Right lobe of liver (tissue), 6 donors: ENCODE measurements around the gene POU6F1. TPM values are rescaled to one million over a fixed set of nuclear protein-coding genes. Genes with fewer than 3 reads are reported as not detected.

Source experiments
- ATAC-seq, 4 donors: fragments of 200-7000 bp; cut with Tn5 transposase; one replicate each; pipeline ENCODE4 v1.9.1; 2020; ENCODE audit warnings: mild to moderate bottlenecking in 4 of 4, moderate library complexity in 4 of 4
- DNase-seq, 3 donors: peaks; one replicate each; pipeline ENCODE4 v3.0.0-alpha.2; 2020
- H3K27ac ChIP-seq, 3 donors: fragments of 200-600 bp; one replicate each; pipeline ENCODE4 v1.8.0; 2022
- H3K27me3 ChIP-seq, 2 donors: fragments of 200-600 bp; one replicate each; pipeline ENCODE4 v1.8.0; 2022
- H3K36me3 ChIP-seq, 4 donors: fragments of 200-600 bp; sonication (generic) in 1 of 4; one replicate each; pipeline versions ENCODE4 v1.5.1 to v1.8.0; 2017 to 2022; ENCODE audit warnings: control low read depth in 1 of 4
- H3K4me1 ChIP-seq, 4 donors: fragments of 200-600 bp; sonication (generic) in 1 of 4; one replicate each; pipeline versions ENCODE4 v1.5.1 to v1.8.0; 2017 to 2022; ENCODE audit warnings: control low read depth in 1 of 4
- H3K4me3 ChIP-seq, 3 donors: fragments of 200-600 bp; one replicate each; pipeline ENCODE4 v1.8.0; 2022
- H3K9me3 ChIP-seq, 4 donors: fragments of 200-600 bp; sonication (generic) in 1 of 4; one replicate each; pipeline versions ENCODE4 v1.5.1 to v1.8.0; 2017 to 2022; ENCODE audit warnings: control low read depth in 1 of 4
- CTCF ChIP-seq, 4 donors: fragments of 200-600 bp in 3 of 4; fragments of 450-650 bp in 1 of 4; IDR thresholded peaks; one replicate each; pipeline versions ENCODE4 v1.5.1 to v1.8.0; 2016 to 2022; ENCODE audit warnings: antibody characterized with exemption in 4 of 4, mild to moderate bottlenecking in 2 of 4
- POLR2A ChIP-seq: fragments of 450-650 bp; IDR thresholded peaks from one replicate; pipeline ENCODE4 v1.6.1; 2017; ENCODE audit warnings: antibody characterized with exemption, mild to moderate bottlenecking
- WGBS: methylation state at CpG from one replicate; pipeline ENCODE4 v1.1.6; 2018; ENCODE audit warnings: low coverage, low lambda C conversion rate; ENCODE audit not compliant: insufficient coverage; ENCODE audit errors: missing lambda C conversion rate; 5-methylcytosine and 5-hydroxymethylcytosine counted together
- intact Hi-C, 2 donors: fragments of 100-400 bp; cut with DNase I; formaldehyde crosslinking; loops; one replicate each; pipeline versions ENCODE4 v1.11.2 to v1.14.1; 2022
- small RNA-seq, 2 experiments: library from RNA; depleted of rRNA; stranded (forward); fragments of <200 nt; gene quantifications; one replicate each; pipeline ENCODE3, GENCODE V24; 2016
- total RNA-seq, 6 experiments: library from RNA; depleted of rRNA in 2 of 6; stranded (reverse); fragments of >200 nt in 2 of 6; fragmentation: NEBNext Ultra II Directional in 3 of 6; extraction: Animal tissue kit (Norgen Biotek cat#: 25700) in 3 of 6; gene quantifications; one replicate each; pipeline versions ENCODE4 v1.1.0 to v1.2.4, GENCODE V29; 2016 to 2023
- donor health status: DM: no; HTN: yes; CAD: no.
- donor health status: DM: no; HTN: no; CAD: no.
- donor health status: DM: no; HTN: no; CAD: no.
- donor health status: DM: no; HTN: yes; CAD: no.
- donor health status: DM: no; HTN: yes; CAD: no.

POU6F1 gene
- total RNA-seq, 6 experiments from 2014 or later = 2.5 to 7.0 (median 3.6) TPM

- intact Hi-C loops = no loop called here
- no peak for ATAC-seq
- no peak overlapping the region for H3K27ac ChIP-seq
- H3K36me3 ChIP-seq = no peaks in the 10 kb centered on the region
- H3K4me1 ChIP-seq = no peaks in the 10 kb centered on the region
- no peak overlapping the region for H3K4me3 ChIP-seq
- H3K27me3 ChIP-seq = no peaks in the 10 kb centered on the region
- WGBS = 60% methylated on average over 1 of the region's 1 CpG
- DNase-seq = no peak
- no peak for TF ChIP-seq POLR2A
- no peak for TF ChIP-seq CTCF (IDR thresholded peaks at IDR 0.05)
- no peaks in the 10 kb centered on the region for H3K9me3 ChIP-seq
Measured at GRCh38 chr12:51147309-51147708, 70.6 kb downstream of the POU6F1 start.

GRCh38 chr12:51139292-51139844 is 78.5 kb downstream of the POU6F1 start:
- H3K36me3 ChIP-seq = no peaks in the 10 kb centered on the region
- no peaks in the 10 kb centered on the region for H3K4me1 ChIP-seq
- H3K27me3 ChIP-seq = no peaks in the 10 kb centered on the region
- no peak for ATAC-seq
- H3K27ac ChIP-seq = no peak overlapping the region
- no peak overlapping the region for H3K4me3 ChIP-seq
- intact Hi-C loops = no loop called here
- 80% methylated on average over 1 of the region's 3 CpGs for WGBS
- H3K9me3 ChIP-seq = no peaks in the 10 kb centered on the region
- DNase-seq = no peak
- TF ChIP-seq CTCF (IDR thresholded peaks at IDR 0.05) (no peak), POLR2A (no peak)

Small RNA genes within 50 kb of the gene (small RNA-seq; reads per million reads assigned to genes)
- gene RF00019 = 0 reads per million in 2 experiments
- gene RNU6-199P = 0 reads per million in 2 experiments

Other genes starting within 250 kb of the POU6F1 start
- 10 to 100 TPM; 27.8 to 51.6 (median 34.2) TPM for gene SLC11A2, start 191.7 kb downstream of the POU6F1 start, total RNA-seq
- 10 to 100 TPM; 22.1 to 35.6 (median 30.4) TPM for gene LETMD1, start 169.7 kb downstream of the POU6F1 start, total RNA-seq
- gene CSRNP2, start 134.5 kb downstream of the POU6F1 start, total RNA-seq = 1 to 10 TPM; 5.2 to 9.4 (median 6.7) TPM
- gene TFCP2, start 44.9 kb downstream of the POU6F1 start, total RNA-seq = 1 to 10 TPM; 6.3 to 9.4 (median 7.3) TPM
- gene DAZAP2, start 20.8 kb upstream of the POU6F1 start, total RNA-seq = 100 to 1,000 TPM in 3 of 6 experiments, 10 to 100 TPM in 3; 69.0 to 123 (median 108) TPM
- 1 to 10 TPM; 2.9 to 9.7 (median 5.6) TPM for gene SMAGP, start 52.4 kb upstream of the POU6F1 start, total RNA-seq
- gene BIN2, start 106.1 kb upstream of the POU6F1 start, total RNA-seq = 1 to 10 TPM; 2.3 to 5.8 (median 3.7) TPM
- gene CELA1, start 128.6 kb upstream of the POU6F1 start, total RNA-seq = not detected
- gene GALNT6, start 173.3 kb upstream of the POU6F1 start, total RNA-seq = 1 to 10 TPM in 3 of 6 experiments, under 1 TPM in 3; 0.55 to 3.3 (median 1.3) TPM
- gene SLC4A8, start 206.8 kb upstream of the POU6F1 start, total RNA-seq = under 1 TPM; 0.04 to 0.55 (median 0.19) TPM